HG03159 (cell line): ENCODE measurements around the gene SPTB.

ENCODE experiments used
- ATAC-seq: cut with Tn5 transposase; IDR thresholded peaks from one replicate; pipeline ENCODE4 v1.9.1; 2021; ENCODE audit warnings: mild to moderate bottlenecking, moderate library complexity; ENCODE audit not compliant: unreplicated experiment

Gene SPTB

DNA sequence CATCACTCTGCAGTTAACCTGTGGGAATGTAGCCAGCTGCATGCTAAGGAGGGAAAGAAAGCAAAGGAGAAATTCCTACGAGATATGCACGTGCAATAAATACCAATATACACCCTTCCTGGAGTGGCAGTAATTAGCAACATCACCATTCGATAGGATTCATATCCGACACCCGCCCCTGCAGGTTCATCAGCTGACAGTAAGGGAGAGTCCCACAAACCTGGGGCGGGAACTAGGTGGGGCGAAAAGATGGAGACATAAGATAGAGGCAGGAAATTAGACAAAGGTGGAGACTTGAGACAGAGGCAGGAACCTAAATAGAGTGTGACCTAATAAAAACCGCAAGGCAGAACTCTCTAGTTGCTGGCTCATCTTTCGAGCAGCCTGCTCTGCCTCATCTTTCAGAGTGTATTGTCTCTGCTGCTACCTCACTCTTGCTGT is 123.9 kb downstream of the SPTB start:
- no peak for ATAC-seq

DNA sequence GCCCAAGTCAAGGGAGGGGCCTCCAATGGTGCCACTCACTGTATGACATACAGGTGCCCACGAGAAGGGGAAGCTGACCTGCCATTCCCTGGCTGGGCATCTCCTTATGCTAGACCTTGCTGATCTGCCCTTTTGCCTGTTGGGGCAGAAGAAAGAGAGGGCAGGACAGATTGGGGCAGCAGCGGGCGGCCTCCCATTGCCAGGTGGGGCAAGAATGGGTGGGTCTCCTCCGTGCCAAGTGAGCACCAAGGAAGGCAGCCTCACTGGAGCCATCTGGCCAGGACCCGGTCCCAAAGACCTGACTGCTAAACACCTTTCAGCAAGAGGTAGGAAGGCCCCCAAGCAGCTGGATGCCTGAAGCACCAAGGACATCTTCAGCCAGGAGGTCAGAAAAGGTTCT is 125.0 kb downstream of the SPTB start:
- no peak for ATAC-seq

DNA sequence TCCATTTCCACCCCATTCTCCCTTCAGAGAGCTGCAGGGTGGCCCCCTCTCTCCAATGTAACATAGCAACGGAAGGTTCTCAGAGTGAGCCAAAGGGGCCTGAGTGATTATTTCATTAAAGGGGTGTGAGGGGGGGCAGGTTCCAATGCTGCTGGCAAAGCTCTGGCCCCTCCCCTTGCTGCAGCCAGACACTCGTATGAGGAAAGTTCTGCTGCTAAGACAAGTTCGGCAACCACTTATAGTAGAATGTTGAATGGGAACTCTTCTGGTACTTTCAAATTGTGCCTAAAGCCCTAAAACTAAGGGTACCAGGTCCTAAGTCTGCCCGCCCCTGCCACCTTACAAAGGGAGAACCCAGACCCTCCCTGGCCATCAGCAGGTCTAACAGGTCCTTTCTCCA is 125.7 kb downstream of the SPTB start:
- ATAC-seq = no peak

DNA sequence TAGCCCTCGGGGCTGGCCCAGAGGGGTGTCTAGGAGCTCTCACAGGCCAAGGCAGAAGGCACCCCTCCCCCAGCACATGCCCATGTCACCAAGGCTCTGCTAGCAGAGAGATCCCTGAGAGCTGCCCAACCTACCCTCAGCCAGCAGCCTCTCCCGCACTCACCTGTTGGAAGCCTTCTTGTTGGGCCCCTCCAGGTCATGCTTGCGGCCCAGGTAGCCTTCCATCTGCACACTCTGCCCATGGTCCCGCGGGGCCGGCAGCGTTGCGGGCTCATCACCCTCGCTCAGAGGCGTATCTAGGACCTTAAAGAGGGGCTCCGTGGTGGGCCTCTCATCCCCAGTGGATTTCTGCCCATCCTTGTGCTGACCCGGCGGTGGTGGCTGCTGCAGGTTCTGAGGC is 126.3 kb downstream of the SPTB start:
- no peak for ATAC-seq

DNA sequence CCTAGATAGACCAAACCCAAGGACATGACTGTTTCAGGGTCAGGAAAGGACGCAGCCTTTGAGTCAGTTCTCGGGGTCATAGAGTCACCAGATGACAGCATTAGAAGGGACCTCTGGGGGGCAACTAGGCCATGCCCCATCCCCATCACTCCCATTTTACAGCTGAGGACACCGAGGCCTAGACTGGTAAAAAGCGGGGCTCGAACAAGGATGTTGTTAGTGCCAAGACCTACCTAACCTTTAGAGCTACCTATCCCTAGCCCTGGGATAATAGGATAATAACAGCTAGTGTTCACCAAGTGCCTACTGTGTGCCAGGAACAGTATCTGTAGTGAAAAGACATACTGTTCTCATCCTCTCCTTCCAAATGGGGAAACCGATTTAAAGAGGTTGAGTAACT is 126.8 kb downstream of the SPTB start:
- ATAC-seq = no peak

DNA sequence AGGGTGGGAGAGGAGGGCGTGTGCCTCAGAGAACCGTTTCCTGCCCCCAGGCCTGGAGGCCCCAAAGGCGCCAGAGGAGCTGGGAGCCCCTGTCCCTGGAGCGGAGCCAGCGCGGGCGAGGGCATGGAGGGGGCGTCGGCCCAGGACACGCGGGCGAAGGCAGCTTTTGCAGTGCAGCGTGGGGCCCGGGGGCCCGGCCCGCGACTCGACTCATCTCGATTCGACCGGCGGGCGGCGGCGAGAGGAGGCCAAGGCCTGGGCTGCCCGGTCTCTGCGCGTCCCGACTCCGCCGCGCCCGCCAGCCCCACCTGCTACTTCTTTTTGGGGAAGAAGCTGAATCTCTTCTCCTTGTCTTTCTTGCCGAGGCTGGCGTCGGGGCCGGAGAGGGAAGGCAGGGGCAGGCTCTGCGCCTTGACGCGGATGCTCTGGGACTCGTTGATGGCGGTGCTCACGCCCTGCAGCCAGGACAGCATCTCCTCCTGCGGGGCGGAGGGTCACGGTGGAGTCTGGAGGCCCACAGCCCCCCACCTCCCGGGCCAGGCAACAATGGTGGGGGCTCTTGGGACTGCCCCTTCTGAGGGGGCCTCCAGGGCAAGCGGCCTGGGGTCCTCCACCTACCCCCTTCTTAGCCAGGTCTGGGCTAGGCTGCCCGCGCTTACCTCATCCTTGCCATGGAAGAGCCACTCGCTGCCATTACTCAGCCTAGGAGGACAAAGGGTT is 130.6 kb downstream of the SPTB start:
- no peak for ATAC-seq

DNA sequence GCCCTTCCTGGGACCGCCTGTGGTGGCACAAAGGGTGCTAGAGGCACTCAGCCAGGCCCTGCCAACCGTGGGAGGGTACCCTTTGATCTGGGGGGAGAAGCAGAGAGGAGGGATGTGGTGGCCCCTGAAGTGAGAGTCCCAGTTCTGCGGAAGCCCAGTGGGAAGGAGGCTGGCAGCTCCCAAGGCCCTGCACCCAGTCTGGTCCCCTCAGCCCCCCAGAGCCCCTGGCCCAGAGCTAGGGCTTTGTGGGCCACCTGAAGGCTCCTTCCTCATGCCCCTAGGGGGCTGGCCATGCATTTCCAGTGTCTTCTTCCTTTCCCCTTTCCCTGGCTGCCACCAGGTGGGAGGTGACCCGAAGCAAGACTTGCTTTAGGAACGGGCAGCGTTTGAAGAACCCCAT is 131.2 kb downstream of the SPTB start:
- ATAC-seq = no peak

DNA sequence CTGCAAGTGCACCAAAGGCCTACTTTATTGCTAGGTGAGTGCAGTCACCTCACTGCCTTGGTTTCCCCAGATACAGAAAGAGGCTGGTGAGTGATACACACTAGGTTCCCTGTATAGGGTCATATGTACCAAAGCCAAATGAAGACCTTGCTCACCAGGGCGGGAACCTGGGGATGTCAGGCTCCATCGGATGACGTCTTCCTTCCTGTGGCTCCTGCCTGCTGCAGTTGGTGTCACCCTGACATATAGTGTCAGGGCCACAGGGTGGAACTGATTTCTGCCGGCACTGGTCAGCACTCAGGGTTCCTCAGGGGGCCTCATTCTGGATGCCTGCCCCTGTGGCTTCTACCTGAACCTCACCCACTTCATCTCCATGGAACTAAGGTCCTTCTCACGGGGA is 132.4 kb downstream of the SPTB start:
- no peak for ATAC-seq

DNA sequence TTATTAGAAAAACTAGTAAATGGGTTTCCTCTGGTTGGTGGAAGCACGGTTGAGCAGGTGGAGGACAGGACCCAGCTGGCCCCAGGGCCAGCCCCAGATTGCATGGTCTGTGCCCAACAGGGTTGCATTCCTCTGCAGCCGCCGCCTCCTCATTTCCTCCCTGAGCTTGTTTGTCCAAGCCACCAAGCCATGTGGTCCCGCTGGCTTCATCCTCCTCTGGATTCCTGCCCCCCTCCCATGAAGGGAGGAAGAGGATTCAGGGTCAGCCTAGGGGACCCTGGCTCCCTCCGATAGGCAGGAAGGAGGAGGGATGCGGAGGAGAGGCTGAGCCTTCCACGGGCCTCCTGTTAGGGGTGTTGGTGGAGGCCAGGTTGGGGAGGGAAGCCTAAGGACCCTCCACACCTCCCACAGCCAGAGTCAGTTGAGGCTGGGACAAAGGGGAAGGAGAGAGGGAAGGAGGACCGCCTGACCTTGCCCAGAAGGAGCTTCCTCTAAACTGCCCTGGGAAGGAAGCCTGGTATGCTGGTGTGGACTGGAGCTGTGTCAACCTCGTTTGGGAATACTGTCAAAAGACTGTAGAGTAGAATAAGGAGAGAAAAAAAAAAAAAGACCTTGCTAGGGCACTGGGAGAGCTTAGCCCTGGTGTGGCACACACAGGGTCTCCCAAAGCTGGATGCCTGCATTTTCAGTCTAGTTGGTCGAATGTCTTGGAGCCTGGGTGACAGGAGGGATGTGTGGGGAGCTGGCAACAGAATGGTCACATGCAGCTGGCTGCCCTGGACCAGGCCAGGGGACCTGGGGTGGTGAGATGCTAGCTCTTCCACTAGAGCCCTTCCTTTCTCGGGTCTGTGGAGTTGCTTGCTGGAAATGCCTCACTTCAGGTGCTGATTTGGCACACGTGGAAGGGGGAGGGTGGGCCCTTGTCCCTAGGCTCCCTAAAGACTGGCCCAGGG is 133.1 kb downstream of the SPTB start:
- no peak for ATAC-seq

DNA sequence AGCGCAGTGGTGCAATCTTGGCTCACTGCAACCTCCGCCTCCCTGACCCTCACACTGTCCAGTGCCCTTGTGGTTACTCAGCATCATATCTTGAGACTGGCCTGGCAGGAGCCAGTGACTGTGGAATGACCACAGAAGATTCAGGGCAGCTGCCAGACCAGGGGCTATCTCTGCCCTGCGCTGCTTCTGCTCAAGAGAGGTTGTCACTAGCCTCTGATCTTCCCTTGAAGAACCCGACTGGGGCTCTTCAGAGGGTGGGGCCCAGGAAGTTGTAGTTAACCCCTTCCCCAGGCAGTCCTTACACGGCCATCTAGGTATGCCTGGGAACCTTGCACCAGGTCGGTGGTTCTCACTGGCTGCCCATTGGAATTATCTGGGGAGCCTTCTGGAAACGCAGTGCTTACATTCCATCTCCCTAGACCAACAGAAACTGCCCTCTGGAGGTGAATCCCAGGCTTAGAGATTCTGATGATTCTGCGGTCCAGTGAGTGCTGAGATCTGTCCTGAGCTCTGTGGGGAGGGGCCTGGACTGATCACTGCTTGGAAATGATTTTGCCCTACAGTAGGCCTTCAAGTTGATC is 134.1 kb downstream of the SPTB start:
- no peak for ATAC-seq

DNA sequence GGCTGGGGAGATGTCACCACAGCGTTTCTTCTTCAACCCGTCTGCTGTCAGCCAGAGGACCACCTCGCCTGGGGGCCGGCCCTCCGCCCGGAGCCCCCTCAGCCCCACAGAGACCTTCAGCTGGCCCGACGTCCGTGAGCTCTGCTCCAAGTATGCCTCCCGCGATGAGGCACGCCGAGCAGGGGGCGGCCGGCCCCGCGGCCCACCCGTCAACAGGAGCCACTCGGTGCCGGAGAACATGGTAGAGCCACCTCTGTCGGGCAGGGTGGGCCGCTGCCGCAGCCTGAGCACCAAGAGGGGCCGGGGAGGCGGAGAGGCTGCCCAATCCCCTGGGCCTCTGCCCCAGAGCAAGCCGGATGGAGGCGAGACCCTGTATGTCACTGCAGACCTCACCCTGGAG is 136.6 kb downstream of the SPTB start:
- no peak for ATAC-seq

DNA sequence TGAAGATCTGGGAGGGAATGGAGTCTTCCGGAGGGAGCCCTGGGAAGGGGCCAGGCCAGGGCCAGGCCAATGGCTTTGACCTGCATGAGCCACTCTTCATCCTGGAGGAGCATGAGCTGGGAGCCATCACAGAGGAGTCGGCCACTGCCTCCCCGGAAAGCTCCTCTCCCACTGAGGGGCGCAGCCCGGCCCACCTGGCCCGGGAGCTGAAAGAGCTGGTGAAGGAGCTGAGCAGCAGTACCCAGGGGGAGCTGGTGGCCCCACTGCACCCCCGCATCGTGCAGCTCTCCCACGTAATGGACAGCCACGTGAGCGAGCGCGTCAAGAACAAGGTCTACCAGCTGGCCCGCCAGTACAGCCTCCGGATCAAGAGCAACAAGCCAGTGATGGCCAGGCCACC is 137.7 kb downstream of the SPTB start:
- no peak for ATAC-seq

DNA sequence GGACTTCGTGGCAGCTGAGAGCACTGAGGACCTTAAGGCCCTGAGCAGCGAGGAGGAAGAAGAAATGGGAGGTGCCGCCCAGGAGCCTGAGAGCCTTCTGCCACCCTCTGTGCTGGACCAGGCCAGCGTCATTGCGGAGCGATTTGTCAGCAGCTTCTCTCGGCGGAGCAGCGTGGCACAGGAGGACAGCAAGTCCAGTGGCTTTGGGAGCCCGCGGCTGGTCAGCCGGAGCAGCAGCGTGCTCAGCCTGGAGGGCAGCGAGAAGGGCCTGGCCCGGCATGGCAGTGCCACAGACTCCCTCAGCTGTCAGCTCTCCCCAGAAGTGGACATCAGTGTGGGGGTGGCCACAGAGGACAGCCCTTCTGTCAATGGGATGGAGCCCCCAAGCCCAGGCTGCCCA is 138.5 kb downstream of the SPTB start:
- ATAC-seq = no peak

DNA sequence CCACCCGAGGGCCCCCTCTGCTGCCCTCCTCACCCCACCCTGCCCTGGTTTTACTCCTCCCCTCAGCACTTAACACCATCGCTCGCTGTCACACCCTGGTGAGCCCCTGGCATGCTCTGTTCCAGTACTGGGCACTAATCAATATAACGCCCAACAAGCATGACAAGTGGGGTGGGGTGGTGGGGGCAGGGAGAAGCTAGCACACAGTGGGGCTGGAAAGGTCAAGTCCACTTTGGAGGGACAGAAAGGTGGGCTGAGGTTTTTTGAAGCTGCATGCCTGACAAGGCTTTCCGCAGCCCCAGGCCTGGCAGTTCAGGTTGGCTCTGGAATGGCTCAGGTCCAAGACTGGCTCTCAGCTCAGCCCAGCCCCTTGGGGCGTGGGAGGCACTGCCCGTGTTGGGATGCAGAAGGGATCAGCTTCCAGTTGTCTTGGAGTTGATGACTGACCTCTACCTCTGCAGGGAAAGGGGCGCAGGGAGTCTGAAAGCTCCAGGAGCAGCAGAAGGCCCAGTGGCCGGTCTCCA is 141.4 kb downstream of the SPTB start:
- ATAC-seq = no peak

DNA sequence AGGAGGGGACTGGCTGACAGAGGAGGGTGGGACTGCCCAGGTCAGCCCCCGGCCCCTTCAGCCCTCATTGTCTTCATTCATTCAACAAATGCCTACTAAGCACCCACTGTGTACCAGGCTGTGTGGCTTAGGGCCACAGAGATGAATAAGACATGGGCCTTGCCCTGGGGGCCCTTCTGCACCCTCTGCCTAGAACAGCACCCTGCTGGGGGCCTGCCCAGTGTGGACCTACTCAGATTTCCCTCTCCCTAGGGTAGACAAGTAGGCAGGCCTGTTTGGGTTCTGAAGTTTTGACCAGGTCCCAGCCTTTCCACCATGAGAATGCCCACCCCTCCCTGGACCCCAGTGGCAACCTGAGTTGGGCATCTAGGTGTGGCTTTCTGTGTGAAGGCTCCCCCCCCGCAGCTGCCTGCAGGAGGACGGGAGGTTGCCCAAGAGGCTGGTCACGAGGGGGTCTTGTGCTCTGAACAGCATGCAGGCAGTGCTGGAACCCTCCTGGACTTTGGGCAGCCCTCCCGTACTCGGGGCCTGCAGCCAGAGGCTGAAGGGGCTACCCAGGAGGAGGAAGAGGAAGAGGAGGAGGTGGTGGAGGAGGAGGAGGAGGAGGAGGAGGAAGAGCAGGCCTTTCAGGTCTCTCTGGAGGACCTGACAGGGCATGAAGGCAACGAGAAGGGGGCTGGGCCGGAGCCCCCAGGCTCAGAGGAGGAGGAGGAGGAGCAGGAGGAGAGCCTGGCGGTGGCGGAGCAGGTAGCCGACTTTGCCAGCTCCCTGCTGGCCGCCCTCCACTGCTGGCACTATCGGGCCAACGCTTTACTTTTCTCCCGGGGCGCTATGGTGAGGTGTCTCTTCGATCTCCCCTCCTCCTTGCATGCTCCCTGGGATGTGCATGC is 142.1 kb downstream of the SPTB start:
- no peak for ATAC-seq

DNA sequence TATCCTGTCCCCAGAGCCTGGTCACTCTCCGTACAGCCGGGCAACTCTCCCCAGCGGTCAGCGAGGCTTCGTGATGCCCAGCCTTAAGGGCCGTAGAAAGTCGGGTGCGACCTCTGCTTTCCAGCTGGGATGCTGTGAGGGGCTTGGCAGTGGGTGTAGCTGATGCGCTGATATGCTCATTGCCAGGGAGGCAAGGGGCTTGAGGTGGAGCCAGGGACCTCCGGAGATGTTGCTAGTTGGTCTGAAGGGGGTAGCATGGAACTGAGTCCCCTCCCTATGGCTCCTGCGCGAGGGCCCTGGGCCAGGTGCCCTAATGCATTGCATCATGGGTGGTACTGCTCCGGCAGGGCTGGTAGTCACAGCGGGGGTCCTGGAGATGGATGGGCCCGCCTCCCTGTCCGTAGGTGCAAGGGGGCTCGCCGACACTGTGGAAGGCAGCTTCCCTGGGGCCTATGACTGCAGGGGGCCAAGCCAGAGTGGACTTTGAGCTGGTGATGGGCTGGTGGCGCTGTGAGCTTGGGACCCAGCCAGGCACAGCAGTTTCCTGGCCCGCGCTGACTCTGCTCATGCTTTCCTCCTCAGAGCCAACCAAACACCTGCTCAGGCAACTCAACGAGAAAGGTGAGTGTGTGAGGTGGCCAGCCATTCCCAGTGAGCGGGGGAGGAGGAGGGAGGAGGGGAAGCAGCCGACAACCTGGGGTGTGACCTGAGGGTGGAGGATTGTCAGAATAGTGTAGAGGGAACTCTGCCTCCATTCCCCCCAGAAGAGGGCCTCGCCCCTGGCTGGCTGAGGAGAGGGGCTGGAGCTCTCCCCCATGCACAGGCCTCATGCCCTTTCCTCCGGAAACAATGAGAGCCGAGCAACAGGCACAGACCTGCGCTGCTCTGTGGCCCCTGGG is 143.2 kb downstream of the SPTB start:
- no peak for ATAC-seq

DNA sequence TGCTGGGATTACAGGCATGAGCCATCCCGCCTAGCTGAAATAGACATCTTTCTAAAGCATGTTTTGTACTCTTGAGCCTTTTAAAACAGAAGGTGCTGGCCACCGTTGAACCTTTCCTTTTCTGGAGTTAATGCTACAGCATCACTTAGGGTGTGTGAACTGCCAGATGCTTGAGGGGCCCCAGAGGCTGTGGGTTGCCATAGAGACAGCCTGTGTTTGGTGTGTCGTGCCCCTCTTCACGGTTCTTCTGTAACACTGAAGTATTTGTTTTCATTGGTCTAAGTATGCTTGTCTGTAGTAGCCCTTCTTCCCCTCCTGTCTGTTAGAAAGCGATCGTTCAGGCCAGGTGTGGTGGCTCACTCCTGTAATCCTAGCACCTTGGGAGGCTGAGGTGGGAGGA is 144.7 kb downstream of the SPTB start:
- no peak for ATAC-seq

DNA sequence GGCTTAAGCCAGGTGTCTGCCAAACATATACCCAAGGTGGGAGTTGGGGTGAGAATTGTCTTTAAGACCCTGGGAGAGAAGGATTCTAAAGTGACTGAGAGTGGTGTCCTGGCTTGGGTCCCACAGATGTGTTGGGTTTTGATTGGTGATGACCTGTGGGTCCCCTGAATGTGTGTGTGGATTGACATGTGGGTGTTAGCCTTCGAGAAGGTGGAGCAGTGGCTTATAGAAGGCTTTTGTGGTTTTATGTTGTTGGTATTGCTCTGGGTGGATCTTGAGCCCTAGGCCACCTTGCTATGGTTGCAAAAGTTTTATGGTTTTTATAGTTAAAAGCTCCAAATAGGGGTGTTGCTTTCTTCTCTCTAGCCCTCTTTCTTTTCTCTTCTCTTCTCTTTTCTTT is 145.8 kb downstream of the SPTB start:
- ATAC-seq = no peak

DNA sequence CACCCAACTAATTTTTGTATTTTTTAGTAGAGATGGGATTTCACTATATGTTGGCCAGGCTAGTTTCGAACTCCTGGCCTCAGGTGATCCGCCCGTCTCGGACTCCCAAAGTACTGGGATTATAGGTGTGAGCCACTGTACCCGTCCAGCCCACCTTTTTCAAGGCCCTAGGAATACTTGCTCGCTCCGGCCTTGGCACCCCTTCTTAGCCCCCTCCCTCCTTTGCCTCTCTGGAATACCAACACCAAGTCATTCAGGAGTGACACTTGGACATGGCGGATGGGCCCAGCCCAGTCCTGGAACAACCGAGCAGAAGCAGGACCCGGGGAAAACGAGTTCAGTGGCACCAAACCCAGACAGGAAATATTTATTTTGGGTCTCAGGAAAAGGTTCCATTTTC is 146.4 kb downstream of the SPTB start:
- no peak for ATAC-seq
